ENCODE measurements around the gene CAMK1. TPM values are rescaled to one million over a fixed set of nuclear protein-coding genes. Genes with fewer than 3 reads are reported as not detected.
A peak's percentile ranks its signal among the peaks of the same experiment; 100 is the strongest.
"Not testable (repeated sequence)": the region's sequence is repeated elsewhere in the genome, so short reads cannot be mapped to it uniquely, and the experiment has no call there.

The CAMK1 gene
- total RNA-seq, 1 donor from 2014 or later: 28.7 TPM

GRCh38 chr3:9776896-9777693 is 7.3 kb upstream of the CAMK1 start:
- no peak for DNase-seq (ENCODE audit: low read depth)

- DNase-seq (ENCODE audit: low read depth): not testable (repeated sequence)
Observed at GRCh38 chr3:9771007-9771406, 1.3 kb upstream of the CAMK1 start.

GRCh38 chr3:9770276-9770812 is 597 bp upstream of the CAMK1 start:
- no peak for DNase-seq (ENCODE audit: low read depth)

- no peak for DNase-seq (ENCODE audit: low read depth)
Observed at GRCh38 chr3:9769012-9769411, 735 bp downstream of the CAMK1 start.

GRCh38 chr3:9768141-9768775 is 1.5 kb downstream of the CAMK1 start:
- no peak for DNase-seq (ENCODE audit: low read depth)

- no peak for DNase-seq (ENCODE audit: low read depth)
Observed at GRCh38 chr3:9767418-9767817, 2.3 kb downstream of the CAMK1 start.

- DNase-seq (ENCODE audit: low read depth): no peak
Observed at GRCh38 chr3:9765865-9766264, 3.9 kb downstream of the CAMK1 start.

GRCh38 chr3:9762871-9763270 is 6.9 kb downstream of the CAMK1 start:
- no peak for DNase-seq (ENCODE audit: low read depth)

GRCh38 chr3:9761919-9762318 is 7.8 kb downstream of the CAMK1 start:
- DNase-seq (ENCODE audit: low read depth): no peak

- no peak for DNase-seq (ENCODE audit: low read depth)
Observed at GRCh38 chr3:9760779-9761505, 8.8 kb downstream of the CAMK1 start.

- no peak for DNase-seq (ENCODE audit: low read depth)
Observed at GRCh38 chr3:9757427-9757826, 12.3 kb downstream of the CAMK1 start.

GRCh38 chr3:9754678-9755077 is 15.1 kb downstream of the CAMK1 start:
- no peak for DNase-seq (ENCODE audit: low read depth)

GRCh38 chr3:9750556-9751411 is 19.0 kb downstream of the CAMK1 start:
- peak; percentile 59 for DNase-seq (ENCODE audit: low read depth)

GRCh38 chr3:9749645-9750555 is 19.8 kb downstream of the CAMK1 start, which contains the start of gene OGG1:
TSS of gene OGG1 (plus strand) at chr3:9749952. CDS start at chr3:9750287, 335 bp downstream.
- DNase-seq (ENCODE audit: low read depth): peak; percentile 97

GRCh38 chr3:9749296-9749644 is 20.5 kb downstream of the CAMK1 start:
- peak; percentile 22 for DNase-seq (ENCODE audit: low read depth)

GRCh38 chr3:9748031-9748430 is 21.7 kb downstream of the CAMK1 start:
- no peak for DNase-seq (ENCODE audit: low read depth)

- DNase-seq (ENCODE audit: low read depth): no peak
Observed at GRCh38 chr3:9747267-9747666, 22.5 kb downstream of the CAMK1 start.

GRCh38 chr3:9746330-9746729 is 23.4 kb downstream of the CAMK1 start:
- no peak for DNase-seq (ENCODE audit: low read depth)

- DNase-seq (ENCODE audit: low read depth): no peak
Observed at GRCh38 chr3:9745521-9745920, 24.2 kb downstream of the CAMK1 start.

GRCh38 chr3:9744162-9744561 is 25.6 kb downstream of the CAMK1 start:
- no peak for DNase-seq (ENCODE audit: low read depth)

Measured in renal cortical epithelial cell (primary cell).